Adipose tissue (tissue), 3 donors: Measurements from ENCODE around the gene KIF17. TPM values are rescaled to one million over a fixed set of nuclear protein-coding genes. Genes with fewer than 3 reads are reported as not detected.
"Not testable (repeated sequence)": the region's sequence is repeated elsewhere in the genome, so short reads cannot be mapped to it uniquely, and the experiment has no call there.

ENCODE experiments used
- H3K27ac ChIP-seq: one replicate; pipeline ENCODE4 v1.5.1; 2013; ENCODE audit warnings: low read depth, low read length
- WGBS, 3 donors: extraction: QIAGEN DNeasy Blood & Tissue Kit; methylation state at CpG; one replicate each; pipeline ENCODE4 v1.1.7; 2013; 5-methylcytosine and 5-hydroxymethylcytosine counted together
- polyA plus RNA-seq, 3 donors: library from polyadenylated mRNA; stranded (reverse); fragments of 200-250 nt; gene quantifications; one replicate each; pipeline ENCODE4 v1.2.3, GENCODE V29; 2013
- donor health status: healthy with polysubstance abuse.
- donor health status: Bipolar disorder and iron deficiency.
- donor health status: healthy.

The KIF17 gene
- polyA plus RNA-seq, 3 donors: 0.89 to 5.4 (median 4.2) TPM

DNA sequence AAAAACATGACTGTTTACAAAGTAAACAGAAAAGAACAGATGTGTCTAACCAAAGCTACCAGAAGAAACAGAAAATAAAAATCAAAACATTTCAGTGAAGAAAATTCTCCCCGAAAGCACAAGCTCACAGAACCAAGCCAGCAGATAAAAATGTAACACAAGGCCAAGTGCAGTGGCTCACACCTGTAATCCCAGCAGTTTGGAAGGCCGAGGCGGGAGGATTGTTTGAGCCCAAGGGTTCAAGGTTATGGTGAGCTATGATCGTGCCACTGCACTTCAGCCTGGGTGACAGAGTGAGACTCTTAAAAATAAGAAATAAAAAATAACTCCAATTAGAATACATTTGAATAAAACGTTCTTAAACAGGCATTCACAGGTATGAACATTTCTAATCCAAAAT lies 37.5 kb downstream of the KIF17 start:
- 47 to 91% (median 88%) methylated on average over 5 of the region's 5 CpGs for WGBS, 3 donors
- H3K27ac ChIP-seq: no peak overlapping the region

DNA sequence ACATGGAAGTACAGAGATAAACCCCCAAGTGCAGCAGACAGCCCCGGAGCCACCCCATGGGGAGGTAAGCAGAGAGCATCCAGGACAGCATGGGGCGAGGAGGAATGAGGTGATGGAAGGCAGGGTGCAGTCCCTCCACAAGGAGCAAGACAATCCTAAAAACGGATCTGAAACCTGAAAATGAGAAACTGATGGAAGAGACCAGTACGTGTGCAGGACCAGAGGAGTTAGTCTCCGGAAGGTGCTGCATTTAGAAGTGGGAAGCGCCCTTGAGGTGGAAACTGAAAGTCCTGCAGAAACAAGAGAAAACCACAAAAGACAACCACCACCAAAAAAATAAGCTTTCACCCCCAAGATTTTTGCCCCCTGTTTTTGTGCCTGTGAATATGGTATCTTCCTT lies 39.2 kb downstream of the KIF17 start:
- no peak overlapping the region for H3K27ac ChIP-seq
- WGBS, 3 donors: 78 to 82% (median 79%) methylated on average over 6 of the region's 6 CpGs

DNA sequence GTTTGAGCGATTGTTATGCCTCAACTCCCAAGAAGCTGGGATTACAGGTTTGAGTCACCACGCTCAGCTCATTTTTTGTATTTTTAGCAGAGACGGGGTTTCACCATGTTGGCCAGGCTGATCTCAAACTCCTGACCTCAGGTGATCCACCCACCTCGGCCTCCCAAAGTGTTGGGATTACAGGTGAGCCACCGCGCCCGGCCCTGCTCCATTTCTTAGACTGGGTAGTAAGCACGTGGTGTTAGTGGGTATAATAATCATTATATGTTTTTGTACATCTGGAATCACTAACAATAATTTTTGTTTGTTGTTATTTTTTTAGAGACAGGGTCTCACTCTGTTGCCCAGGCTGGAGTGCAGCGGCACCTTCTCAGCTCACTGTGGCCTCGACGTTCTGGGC lies 44.2 kb downstream of the KIF17 start:
- 88 to 92% (median 92%) methylated on average over 11 of the region's 11 CpGs for WGBS, 3 donors

DNA sequence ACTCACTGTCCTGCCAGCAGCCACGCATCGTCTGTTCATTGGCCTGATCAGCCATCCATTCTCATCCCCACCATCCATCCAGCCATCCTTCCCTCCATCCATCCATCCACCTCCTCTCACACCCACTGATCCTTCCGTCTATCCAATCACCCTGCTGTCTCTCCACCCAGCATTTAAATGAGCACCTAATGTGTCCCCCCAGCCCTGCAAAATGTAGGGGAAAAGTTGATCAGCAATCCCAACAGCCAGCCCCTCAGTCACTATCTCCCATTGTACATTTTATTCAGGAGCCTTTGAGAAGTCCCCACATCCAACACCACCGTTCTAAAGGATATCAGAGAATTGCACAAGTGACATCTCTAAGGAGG lies 45.6 kb downstream of the KIF17 start:
- H3K27ac ChIP-seq: no peak overlapping the region
- 84 to 93% (median 86%) methylated on average over 4 of the region's 4 CpGs for WGBS, 3 donors

More for the DNA sequence above, 44.2 kb downstream of the KIF17 start:
- H3K27ac ChIP-seq: not testable (repeated sequence)

DNA sequence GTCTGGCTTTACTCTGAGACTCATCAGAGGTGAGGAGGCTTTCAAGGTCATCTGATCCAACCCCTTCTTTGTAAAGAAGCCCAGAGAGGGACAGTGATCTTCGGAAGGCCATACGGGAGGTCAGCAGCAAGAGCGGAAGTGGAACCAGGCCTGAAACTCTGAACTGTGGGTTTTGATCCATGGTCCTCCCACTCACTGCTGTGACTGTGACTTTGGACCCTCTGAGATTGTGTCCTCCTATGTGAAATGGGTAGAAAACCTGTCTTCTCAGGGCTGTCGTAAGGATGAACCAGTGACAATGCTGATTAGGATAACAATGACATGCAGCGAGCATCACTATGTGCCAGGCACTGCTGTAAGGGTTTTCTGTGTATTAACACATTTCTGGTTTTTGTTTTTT lies 46.9 kb downstream of the KIF17 start:
- H3K27ac ChIP-seq: no peak overlapping the region
- WGBS, 3 donors: 93 to 97% (median 93%) methylated on average over 5 of the region's 5 CpGs

DNA sequence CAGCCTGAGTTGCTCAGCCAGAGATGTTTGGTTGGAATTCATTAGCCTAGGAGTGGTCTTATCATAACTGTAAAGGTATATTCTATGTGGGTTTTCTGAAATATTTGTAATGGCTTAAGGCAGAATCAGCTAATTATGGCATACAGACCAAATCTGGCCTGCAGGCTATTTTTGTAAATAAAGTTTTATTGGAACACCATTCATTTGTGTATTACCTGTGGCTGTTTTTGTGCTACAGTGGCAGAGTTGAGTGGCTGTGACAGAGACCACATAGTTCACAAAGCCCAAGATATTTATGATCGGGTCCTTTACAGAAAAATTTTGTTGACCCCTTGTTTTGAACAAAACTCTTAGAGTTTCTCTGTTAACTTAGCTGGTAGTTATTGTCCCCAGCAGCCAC lies 49.2 kb downstream of the KIF17 start:
- H3K27ac ChIP-seq: no peak overlapping the region
- WGBS, 3 donors: 94 to 97% (median 94%) methylated on average over 1 of the region's 1 CpG

DNA sequence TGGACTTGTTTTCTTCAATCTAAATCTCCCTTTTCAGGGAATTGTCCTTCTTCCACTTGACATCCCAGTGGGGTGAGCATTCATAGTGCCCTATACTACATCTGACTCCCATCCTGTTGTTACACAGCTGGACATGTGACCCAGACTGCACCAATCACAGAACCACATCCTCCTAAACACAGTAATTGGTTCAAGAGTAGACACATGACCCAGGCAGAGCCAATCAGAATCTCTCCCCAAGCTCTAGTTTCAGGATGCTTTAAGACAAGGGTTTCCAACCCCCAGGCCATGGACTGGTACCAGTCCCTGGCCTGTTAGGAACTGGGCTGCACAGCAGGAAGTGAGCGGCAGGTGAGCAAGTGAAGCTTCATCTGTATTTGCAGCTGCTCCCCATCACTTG lies 51.0 kb downstream of the KIF17 start:
- no peak overlapping the region for H3K27ac ChIP-seq
- 95 to 100% (median 100%) methylated on average over 1 of the region's 1 CpG for WGBS, 3 donors

DNA sequence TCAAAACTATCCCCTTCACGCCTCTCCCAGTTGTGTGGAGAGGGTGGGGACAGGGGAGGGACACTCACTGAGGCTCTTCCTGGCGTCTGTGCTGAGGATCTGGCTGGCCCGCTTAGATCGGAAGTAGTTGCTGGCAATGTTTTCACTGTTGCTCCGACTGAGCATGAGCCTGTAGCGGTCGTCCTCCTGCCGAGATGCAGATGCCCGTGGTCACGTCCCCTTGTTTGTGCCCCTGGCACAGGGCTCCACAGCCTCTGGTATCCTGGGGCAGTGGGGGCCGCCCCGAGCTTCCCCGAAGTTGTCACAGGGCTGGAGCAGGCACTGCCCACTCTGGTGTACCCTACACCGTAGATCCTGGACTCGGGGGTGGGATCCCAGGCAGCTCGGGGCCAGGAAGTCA lies 51.7 kb downstream of the KIF17 start:
- 63 to 74% (median 66%) methylated on average over 16 of the region's 16 CpGs for WGBS, 3 donors
- H3K27ac ChIP-seq: no peak overlapping the region

DNA sequence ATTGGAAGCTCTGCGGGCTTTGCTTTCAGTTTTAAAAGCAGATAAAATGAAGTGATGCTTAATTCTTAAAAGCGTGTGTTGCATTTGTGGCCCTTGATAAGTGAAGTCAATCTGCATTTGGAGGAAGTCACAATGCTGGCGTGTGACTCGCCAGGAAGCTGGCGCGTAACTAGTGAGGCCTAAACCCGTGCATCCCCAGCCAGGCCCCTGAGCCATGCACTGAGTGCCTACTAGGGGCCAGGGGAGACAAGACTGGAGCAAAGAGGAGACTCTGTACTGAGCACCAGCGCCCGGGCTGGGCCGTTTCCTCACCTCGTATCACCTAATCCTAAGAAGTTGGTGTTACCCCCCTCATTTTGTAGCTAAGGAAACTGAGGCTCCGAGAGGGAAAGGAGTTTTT lies 52.1 kb downstream of the KIF17 start:
- WGBS, 3 donors: 69 to 78% (median 72%) methylated on average over 12 of the region's 12 CpGs
- H3K27ac ChIP-seq: no peak overlapping the region

DNA sequence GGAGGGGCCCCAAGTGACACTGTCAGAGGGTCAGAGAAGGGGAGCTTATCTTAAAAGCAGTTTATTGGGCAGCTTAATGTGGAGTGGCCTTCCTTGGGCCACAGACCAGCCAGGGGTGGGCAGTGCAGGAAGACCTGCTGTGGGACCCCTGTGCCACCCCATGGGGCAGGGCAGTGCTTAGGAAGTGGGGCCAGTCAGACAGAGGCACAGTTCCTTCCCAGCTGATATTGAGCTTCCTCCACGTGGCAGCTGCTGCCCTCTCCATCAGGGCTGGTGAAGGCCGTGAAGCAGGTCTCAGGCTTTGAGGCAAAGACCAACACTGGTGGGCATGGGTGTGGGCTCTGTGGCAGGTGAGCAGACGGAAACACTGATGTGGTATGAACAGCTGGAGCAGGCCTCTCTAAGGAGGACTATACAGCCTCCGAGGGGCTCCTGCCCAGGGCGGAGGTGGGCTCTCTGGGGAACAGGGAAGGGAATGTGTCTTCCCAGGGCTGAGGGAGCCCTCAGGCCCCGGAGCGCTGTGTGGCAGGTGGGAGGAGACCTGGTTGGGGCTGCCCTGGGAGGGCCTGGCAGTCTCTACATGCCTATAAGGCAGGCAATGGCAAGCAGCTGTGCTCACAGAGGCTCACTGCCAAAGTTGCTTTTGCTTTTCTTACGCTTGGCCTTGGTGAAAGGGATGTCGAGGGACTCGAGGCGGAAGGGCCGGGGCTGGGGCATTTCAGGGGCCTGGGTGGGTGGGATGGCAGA lies 53.7 kb downstream of the KIF17 start:
- WGBS, 3 donors: 75 to 85% (median 77%) methylated on average over 12 of the region's 12 CpGs
- H3K27ac ChIP-seq: no peak overlapping the region

DNA sequence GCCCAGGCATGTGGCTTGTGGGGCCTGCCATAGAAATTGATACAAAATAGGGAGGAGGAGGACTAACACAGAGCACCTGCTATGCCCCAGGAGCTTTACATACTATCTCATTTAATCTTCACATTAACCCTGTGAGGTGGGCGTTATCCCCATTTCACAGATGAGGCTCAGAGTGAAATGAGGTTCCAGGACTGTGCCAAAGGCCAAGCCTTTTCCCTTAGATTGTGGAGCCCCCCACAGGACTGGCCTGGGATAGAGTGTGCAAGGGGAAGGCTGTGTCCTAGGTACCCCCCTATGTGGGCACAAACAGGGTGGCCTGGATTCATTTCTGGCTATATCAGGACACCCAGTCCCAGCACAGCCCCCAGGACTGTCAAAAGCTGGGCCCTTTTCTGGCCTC lies 54.4 kb downstream of the KIF17 start:
- 89 to 94% (median 92%) methylated on average over 1 of the region's 1 CpG for WGBS, 3 donors

DNA sequence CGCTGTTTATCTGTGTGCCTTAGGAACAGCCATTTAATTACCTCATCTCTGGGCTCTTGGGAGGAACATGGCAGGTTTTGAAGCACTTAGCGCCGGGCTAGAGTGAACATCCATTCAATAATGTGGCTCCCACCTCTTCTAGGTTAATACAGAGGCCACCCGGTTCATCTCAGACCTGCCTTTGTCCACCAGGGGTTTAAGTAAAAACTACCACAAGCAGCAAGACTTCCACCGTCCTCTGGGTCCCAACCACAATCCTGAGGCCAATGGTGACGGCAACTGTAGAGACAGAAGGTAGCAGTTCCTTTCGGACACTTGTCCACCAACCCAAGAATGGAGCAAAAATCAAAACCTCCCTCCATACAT lies 55.7 kb downstream of the KIF17 start:
- no peak overlapping the region for H3K27ac ChIP-seq
- WGBS, 3 donors: 54 to 57% (median 55%) methylated on average over 7 of the region's 7 CpGs

More for the DNA sequence above, 54.4 kb downstream of the KIF17 start:
- no peak overlapping the region for H3K27ac ChIP-seq

DNA sequence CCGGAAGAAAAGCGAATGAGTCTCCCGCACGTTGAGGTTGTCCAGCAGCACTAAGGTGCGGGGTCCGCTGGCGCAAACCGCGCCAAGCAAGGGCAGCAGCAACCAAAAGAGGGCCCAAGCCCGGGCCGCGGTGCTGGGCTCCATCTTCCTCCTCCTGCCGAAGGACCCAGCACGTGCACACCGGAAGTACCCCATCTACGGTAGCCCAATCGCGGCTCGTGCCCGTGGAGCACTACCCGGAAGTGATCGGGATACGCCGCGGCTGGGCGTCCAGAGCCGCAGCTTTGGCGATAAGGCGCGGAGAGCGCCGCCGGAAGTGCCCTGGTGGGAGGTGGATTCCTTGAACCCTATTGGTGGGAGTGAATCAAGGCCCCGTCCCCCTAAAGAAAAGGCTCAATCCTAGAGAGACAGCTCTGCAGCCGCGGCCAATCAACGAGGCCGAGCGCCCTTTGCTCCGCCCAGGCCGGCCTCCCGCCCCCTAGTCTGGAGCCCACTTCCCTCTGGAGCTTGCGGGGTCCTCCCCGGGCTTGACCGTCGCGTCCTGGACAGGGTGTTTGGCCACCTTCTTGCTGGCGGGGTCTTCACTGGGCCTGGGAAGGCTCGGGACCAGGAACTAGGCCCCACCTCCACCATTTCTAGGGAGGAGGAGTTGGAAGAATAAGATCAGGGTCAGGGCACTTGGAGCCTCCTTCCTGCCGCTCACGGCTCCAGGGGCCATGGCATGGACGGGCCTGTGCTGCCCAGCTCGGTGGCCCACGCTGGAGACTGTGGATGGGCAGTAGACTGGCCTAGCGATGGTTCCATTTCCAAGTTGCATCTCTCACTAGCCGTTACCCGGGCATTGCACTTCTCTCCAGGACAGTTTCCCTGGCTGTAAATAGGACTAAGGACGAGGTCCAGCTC lies 56.3 kb downstream of the KIF17 start, which contains the start of gene DDOST:
Gene DDOST (minus strand): TSS at position 163 of the 903 bp plus-strand sequence. CDS start 19 bp downstream, at position 144.
- 1 to 2% (median 1%) methylated on average over 54 to 58 of the region's 58 CpGs for WGBS, 3 donors
- H3K27ac ChIP-seq: no peak within 1 kb of the TSS

DNA sequence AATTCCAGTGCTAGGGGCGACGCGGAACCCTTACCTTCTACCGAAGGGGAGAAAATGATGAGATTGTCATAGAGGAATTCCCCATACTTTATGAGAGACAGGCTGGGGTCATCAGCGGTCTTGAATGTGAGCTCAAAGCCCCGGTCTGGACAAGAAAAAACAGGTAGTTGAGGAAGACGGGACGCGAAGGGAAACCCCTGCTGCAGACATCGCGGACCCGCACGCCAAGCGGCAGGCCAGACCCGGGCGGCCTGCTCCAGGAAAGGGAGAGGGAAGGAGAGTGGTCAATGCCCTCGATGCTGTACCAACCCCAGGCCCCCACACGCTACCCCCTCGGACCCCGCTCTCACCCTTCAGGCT lies 57.0 kb downstream of the KIF17 start:
- H3K27ac ChIP-seq: no peak overlapping the region
- 0% methylated on average over 19 to 20 of the region's 20 CpGs for WGBS, 3 donors

DNA sequence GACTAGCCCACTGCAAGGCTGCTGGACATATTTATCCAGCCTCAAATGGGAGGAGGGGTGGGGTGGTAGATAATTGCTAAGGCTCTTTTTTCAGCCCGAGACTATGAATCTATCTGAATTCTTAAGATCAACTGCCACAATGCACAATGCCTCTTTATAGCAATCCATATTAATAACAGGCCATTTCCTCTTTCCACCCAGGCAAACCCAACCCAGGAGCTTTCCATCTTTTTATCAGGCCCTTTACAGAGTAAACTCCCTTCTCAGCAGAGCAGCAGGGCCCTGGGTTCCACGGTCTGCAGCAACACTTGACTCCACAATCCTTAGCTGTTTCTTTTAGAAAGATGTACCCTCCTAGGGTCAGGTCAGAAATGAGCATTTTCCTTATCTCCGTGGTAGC lies 57.4 kb downstream of the KIF17 start:
- 6 to 22% (median 15%) methylated on average over 3 of the region's 3 CpGs for WGBS, 3 donors
- no peak overlapping the region for H3K27ac ChIP-seq

DNA sequence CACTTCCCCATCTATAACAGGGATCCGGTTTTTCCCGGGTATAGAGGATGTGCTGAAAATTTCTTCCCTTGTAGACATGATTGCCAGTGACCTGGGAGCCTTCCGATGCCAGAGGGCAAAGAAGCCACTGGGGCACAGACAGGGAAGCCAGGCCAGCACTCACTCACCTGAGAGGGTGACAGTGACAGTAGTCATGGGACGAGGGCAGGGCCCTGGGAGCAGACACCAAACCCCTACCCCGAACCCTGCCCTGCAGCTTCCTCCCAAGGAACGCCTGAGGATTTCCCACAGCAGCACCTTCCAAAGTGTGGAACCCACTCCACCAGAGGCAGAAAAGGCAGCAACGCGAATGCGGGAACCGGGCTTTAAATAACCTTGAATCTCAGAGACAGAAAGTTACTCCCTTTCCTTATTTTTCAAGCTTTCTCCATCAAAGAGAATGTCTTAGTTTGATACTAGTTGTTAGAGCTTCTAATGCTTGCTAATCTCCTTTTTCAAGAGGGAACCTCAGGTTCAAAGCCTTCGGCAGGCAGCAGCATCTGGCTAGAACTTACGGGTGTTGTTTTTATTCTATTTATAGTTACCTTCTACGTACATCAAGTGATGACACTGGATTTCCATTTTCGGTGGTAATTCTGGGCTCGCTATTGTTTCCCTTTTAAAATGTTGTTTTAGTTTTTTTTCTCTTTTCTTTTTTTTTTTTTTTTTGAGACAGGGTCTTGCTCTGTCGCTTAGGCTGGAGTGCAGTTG lies 59.5 kb downstream of the KIF17 start:
- WGBS, 3 donors: 69 to 89% (median 86%) methylated on average over 16 of the region's 16 CpGs
- H3K27ac ChIP-seq: no peak overlapping the region

DNA sequence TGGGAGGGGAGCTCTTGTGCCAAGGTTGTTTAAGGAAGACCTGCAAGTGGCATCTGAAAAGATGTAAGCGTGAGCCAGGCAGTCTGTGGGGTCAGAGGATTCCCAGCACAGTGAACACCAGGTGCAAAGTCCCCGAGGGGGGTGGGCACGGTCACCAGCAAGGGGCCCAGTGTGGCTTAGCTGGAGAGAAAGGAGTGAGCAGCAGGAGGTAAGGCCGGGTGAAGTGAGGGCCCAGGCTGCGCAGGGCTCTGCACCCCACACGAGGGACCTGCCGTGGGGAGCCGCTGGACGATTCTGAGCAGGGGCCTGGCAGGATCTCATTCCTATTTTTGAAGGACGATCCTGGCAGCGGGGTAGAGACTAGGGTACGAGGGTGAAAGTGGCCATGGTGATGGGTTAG lies 60.8 kb downstream of the KIF17 start:
- WGBS, 3 donors: 81 to 93% (median 88%) methylated on average over 12 of the region's 12 CpGs
- no peak overlapping the region for H3K27ac ChIP-seq

DNA sequence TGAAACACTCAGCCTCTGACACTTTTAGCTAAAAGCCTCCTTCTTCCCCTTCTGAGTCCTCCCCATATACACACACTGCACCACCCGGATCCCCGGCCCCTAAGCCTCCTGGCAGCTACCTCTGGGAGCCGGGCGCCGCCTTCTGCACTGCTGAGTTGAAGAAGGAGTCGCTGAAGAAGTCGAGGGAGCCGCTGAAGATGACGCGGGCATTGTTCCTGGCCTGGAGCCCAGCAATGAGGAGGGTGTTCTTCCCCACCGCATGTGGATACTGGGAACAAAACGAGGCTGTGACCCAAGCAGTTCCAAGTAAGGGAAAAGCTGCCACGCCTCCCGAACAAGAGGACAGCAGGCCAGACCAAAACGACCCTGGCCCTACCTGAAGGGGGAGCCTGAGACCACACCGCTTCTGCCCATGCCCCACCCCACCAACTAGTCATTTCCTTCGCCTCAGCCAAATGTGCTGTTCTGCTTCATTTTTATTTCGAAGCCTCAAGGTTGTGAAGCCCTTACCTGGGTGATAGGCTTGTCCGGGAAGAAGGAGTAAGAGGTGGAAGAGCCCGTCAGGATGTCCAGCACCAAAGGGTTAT lies 63.6 kb downstream of the KIF17 start:
- H3K27ac ChIP-seq: no peak overlapping the region
- 74 to 81% (median 80%) methylated on average over 20 of the region's 20 CpGs for WGBS, 3 donors

DNA sequence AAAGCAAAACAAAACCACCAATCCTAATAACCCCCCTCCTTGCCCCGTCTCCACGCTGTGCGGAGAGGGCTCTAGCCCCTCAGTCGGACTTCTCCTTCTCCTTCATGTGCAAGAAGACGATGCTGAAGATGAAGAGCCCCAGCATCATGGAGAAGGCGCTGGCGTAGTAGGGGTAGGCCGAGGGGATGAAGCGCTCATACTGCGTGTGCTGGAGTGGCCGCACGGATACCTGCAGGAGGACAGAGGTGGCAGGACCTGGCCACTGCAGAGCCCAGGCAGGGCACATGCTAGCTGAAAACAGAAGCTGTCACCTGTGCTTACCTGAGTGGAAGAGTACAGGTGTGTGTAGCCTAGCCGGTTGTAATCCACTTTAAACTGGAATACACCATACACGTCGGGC lies 65.5 kb downstream of the KIF17 start:
- no peak overlapping the region for H3K27ac ChIP-seq
- 93 to 95% (median 93%) methylated on average over 15 of the region's 15 CpGs for WGBS, 3 donors
